SIG-M5 treated with dmso at 0.1 percent for 504 hours (cell line): ENCODE results near the gene CLDND2.

ENCODE experiments used
- DNase-seq: peaks from one replicate; lab custom pipeline; 2025; ENCODE audit not compliant: unreplicated experiment; lab: John Stamatoyannopoulos, UW

CLDND2 gene

GRCh38 chr19:51354742-51355148, 14.1 kb downstream of the CLDND2 start:
- DNase-seq, result no peak

DNA sequence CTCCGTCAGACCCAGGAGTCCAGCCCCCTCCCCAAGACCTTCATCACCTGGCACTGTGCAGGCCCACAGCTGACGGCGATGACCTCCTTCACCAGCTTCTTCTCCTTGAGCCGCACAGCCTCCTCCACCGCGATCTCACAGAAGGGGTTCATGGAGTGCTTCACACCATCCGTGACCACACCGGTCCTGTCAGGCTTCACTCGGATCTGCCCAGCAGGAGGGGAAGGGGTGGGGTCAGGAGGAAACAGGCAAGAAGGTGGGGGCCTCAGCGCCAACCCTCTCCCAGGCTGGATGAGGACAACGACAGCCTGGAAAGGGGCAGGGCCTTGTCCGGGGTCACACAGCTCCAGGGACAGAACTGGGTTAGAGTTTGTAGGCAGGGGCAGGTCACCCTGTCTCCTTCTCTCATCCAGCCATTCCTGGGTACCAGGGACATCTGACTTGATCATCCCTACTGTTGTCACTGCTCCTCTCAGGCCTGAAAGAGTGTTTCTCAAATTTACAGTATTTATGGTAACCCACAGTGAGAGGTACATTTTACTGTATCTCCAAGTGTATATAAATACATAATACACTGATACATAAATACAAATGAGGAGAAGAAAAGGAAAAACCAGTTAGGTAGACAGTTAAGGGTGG, 14.6 kb downstream of the CLDND2 start:
- no peak for DNase-seq

DNA sequence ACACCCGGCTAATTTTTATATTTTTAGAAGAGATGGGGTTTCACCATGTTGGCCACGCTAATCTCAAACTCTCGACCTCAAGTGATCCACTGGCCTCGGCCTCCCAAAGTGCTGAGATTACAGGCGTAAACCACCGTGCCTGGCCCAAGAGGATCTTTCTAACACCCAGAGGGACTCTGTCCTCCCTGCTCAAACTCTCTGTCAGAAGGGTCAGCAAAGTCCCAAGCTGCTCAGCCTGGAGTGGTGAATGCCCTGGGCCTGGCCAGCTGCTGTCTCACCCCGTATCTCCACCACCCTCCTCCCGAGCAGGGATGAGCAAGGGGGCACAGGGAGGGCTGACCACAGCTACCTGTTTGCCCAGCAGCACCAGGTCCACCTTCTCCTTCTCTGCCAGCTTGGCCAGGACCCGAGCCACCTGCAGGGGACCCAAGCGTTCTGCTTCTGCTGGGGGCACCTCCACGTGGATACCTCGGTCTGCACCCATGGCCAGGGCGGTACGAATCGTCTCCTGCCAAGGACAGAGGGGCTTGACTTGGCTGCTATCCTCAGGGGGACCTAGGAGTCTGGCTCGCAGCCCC, 15.9 kb downstream of the CLDND2 start:
- DNase-seq, result no peak

DNA sequence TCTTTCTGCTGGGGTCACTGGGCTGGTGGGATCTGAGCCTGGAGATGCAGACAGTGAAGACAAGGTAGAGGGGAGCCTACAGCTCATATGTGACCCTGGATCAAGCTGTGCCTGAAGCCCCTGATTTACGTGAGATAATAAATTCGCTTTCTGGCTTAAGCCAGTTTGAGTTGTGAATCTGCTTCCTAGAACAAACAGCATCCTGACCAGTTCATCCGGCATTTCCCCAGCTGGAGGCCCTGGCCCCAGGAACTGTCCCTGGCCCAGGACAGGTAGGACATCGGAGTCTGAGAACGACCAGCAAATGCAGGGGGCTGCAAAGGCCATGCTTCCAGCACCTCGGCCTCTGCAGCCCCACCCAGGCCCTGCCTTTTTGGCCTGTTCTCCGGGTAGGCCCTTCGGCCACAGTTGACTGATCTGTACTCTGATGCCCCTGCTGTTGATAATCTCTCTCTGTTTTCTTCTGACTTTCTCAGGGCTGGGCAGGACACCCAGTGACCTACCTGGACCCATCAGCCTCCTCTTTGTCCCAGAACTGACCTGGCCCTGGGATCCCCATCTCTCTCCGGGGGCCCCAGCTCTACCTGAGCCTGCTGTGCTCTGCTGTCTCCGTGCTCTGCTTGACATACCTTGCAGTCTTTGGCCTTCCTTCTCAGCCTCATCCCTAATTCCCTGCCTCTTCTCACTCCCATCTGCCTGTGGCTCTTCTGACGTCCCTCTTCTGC, 17.4 kb downstream of the CLDND2 start:
- no peak for DNase-seq

DNA sequence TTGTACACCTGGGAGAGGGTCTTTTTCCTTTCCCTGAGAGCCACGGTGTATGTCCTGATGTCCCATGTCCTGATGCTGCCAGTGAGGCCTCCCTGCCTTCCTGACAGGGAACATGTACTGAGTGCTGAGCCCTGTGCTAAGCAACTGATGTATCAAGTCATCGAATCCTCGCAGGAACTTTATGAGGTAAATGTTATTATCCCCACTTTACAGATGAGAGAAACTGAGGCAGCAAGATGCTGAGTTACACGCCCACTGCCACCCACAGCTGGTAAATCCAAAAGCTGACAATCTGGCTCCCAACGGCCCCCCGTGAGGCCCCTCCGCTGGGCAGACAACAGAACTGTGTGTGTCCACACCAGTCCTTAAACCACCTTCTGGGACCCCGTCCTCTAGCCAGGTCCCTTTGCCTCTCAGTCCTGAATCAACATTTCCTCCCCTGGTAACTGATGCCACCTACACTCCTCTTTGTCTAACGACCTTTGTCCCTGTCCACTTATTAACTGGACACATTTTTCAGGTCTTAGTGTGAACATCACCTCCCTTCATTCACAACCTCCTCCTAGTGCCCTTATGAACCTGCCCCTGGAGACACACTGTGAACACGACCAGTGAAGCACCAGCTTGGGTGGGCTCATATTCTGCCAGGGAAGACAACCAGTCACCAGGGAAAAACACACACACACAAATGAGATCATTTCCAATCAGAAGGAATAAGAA, 21.4 kb downstream of the CLDND2 start:
- DNase-seq, result no peak

- no peak for DNase-seq
Observed at GRCh38 chr19:51346742-51347141, 22.1 kb downstream of the CLDND2 start.

DNA sequence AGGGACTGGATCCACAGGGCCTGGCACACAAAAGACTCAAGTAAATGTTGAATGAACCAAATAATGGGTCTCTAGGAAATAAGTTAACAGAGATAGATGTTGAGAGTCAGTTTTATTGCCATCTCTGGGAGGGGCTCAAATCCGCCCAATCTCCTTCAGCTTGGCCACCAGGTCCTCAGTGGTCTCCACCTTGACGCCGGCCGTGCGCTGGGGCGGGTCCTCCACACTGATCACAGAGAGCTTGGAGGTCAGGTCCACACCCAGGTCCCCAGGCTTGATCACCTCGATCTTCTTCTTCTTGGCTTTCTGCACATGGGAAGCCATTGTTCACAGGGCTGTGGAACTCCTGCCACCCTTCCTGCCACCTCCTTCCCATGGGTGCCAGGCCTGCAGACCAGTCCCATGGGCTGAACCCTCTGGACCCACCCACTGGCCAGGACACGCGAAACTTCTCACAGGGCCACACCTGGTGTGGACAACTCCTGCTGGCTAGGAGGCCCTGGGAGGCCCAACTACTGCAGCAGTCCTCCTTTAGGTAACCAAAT, 23.7 kb downstream of the CLDND2 start:
- no peak for DNase-seq

- DNase-seq, result no peak
Observed at GRCh38 chr19:51342631-51343569, 25.9 kb downstream of the CLDND2 start.

- no peak for DNase-seq
Observed at GRCh38 chr19:51341976-51342580, 26.7 kb downstream of the CLDND2 start, which contains the start of gene VSIG10L. TSS of gene VSIG10L (minus strand) at chr19:51342139. CDS start at chr19:51342124, 15 bp downstream.

DNA sequence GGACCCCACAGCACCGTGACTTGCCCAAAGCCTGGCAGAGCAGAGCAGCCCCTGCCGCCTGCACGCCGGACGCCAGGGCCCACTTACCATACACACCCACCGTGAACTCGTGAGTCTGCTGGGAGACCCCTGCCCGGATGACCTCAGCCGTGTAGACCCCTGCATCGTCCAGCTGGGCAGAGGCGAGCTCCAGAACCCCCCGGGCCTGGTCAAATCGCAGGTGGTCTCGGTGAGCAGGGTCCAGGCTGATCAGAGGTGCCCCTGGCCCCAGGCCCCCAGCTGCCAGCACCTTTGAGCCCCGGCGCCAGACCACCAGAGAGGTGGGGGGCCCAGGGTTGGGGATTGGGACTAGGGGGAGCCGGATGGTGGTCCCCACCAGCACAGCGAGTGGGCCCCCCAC, 27.7 kb downstream of the CLDND2 start:
- DNase-seq, result no peak

DNA sequence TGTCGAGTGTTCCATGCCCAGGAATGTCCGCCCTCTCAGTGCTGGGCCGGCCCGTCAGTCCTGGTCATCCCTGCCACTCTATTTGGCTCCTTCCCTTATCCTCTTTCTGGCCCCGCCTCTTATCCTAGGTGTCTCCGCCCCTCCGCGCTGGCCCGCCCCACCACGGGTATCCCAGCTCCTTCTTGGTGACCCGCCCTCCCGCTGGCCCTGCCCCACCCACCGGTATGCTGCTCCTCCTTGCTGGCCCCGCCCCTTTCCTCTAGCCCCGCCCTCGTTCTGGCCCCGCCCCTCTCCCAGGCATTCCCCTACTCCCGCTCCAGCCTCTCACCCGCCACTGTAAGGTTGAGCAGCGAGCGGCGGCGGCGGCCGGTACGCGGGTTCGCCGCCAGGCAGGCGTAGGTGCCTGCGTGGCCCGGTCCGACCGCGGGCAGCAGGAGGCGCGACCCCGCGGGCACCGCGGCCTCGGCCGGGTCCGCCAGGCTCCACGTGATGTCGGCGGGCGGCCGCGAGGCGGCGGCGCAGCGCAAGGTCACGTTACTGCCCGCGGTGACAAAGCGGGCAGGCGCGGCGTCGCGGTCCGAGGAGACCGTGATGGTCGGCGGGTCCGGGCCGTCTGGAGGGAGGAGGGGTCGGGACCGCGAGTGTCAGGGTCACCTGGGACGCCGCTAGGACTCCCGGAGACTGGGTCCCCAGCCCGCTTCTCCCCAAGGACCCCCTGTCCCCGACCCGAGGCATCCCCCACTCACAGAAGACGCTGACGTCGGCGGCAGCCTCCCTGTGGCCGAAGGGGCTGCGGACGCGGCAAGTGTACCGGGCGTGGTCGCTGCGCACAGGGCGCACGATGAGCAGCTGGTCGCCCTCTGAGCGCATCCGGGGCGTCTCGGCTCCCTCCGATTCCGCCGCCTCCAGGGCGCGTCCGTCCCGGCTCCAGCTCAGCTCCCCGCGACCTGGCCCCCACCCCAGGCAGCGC, 28.8 kb downstream of the CLDND2 start:
- peak; percentile 92 for DNase-seq

DNA sequence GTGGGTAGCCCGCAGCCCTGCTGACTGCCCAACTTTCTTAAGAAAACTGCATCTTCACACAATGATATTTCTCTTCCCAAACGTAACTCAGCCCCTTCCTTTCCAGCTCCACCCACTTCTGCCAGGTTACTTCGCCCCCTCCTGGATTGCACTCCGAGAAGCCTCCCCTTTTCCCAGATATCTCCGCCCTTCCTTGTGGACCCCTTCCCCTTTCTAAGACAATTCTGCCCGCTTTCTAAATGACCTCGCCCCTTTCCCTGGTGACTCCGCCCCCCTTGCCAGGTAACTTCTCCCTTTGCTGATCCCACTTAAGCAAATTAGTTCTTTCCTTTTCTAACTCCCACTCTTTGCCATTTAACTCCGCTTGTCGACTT, 29.5 kb downstream of the CLDND2 start:
- no peak for DNase-seq

DNA sequence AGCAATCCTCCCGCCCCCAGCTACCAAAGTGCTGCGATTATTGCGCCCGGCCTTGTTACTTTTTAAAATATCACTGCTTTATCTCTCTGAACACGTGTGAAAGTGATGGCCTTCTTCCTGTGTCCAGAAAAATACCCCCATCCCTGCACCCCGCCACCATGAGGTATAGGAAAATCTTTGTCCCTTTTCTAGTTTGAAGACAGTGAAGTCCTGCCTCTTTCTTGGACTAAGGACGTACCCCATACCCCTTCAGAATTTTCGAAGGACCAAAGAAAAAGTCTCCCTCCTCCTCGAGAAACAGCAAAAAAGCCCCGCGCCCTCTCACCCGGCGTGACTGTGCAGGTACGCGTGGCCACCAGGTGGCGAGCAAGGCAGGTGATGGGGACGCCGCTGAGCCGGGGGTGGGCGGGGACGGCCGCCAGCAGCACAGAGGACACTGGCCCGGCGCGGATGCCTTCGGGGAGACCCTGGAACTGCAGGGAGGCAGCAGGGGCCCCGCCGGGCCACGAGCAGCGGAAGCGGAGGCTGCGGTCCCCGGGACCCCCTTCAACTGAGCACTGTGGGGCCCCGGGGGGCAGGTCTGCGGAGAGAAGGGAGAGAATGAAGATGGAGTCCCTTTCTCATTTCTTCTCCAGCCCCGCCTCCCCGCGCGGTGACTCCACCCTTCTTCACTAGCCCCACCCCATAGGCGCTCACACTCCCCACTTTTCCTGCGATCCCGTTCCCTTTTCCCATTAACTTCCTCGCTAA, 30.1 kb downstream of the CLDND2 start:
- DNase-seq, result peak; percentile 72

DNA sequence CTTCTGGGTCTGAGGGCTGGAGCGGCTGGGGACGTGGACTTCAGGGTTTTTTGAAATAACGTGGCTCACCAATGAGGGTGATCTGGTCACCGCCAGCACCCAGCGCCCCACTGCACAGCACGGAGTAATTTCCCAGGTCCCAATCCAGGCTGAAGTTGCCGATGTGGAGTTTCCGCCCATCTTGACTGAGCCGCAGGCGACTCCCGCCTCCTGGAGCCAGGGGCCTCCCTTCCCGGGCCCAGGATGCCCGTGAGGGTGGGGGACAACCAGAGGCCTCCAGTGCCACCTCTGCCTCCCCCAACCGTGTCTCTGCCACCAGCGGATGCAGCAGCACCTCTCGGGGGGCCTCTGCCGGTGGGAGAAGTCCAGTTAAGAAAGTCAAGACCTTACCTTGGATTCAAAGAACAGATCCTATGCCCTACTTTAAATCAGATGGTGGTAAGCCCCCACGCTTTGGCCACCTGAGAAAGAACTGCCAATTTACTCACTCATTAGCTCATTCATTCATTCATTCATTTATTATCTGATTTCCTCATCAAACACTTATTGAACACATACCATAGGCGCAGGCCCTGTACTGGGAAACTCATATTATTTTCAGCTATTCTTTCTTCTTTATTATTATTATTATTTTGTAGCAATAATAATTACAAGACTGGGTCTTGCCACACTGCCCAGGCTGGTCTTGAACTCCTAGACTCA, 30.8 kb downstream of the CLDND2 start:
- DNase-seq, result no peak

DNA sequence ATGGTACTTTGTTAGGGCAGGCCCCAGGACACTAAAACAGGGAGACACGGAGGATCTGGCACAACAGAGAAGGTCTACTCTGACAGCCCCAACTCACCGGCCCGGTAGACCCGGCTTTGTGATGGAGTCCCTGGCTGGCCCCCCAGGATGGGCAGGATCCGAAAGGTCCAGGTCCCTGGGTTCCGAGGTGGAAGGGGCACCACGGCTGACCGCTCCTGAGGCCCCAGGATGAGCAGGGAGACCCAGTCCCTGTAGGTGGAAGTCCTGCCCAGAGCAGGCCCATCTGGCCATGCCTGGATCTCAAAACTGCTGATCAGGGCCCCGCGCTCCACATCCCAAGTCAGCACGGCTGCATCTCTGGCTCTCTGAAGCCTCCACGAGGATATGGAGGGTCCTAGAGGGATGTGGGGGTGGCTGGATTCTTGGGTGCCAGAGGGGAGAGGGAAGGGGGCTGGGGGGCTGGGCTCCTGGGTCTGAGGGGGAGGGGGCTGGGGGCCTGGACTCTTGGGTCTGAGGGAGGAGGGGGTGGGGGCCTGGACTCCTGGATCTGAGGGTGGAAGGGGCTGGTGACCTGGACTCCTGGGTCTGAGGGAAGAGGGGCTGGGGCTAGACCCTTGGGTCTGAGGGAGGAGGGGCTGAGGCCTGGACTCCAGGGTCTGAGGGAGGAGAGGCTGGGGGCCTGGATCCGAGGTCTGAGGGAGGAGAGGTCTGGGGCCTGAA, 31.5 kb downstream of the CLDND2 start:
- no peak for DNase-seq

- no peak for DNase-seq
Observed at GRCh38 chr19:51333836-51334460, 34.9 kb downstream of the CLDND2 start.
